Aorta (tissue), 5 donors: ENCODE measurements around the gene ANO7. TPM values are rescaled to one million over a fixed set of nuclear protein-coding genes. Genes with fewer than 3 reads are reported as not detected.
A peak's percentile ranks its signal among the peaks of the same experiment; 100 is the strongest.
"Not testable (repeated sequence)": the region's sequence is repeated elsewhere in the genome, so short reads cannot be mapped to it uniquely, and the experiment has no call there.

Source experiments
- ATAC-seq: fragments of 200-7000 bp; cut with Tn5 transposase; one replicate; pipeline ENCODE4 v1.9.1; 2022; ENCODE audit warnings: moderate library complexity; ENCODE audit not compliant: low FRiP score
- DNase-seq, 2 donors: peaks; one replicate each; pipeline ENCODE4 v3.0.0-alpha.2; 2020
- H3K27ac ChIP-seq, 2 donors: one replicate each; pipeline ENCODE4 v1.5.1; 2013; ENCODE audit warnings: low read length in 2 of 2, mild to moderate bottlenecking in 2 of 2, moderate library complexity in 2 of 2, control low read depth in 1 of 2, inconsistent platforms in 1 of 2, low read depth in 1 of 2
- H3K27me3 ChIP-seq, 2 donors: one replicate each; pipeline ENCODE4 v1.6.1; 2013; ENCODE audit warnings: control low read depth in 1 of 2, low read length in 1 of 2, mild to moderate bottlenecking in 1 of 2, moderate library complexity in 1 of 2; ENCODE audit not compliant: insufficient read depth in 2 of 2, control insufficient read depth in 1 of 2
- H3K36me3 ChIP-seq, 2 donors: one replicate each; pipeline ENCODE4 v1.6.1; 2013; ENCODE audit warnings: control low read depth in 1 of 2, low read length in 1 of 2, mild to moderate bottlenecking in 1 of 2; ENCODE audit not compliant: insufficient read depth in 2 of 2, control insufficient read depth in 1 of 2
- H3K4me1 ChIP-seq, 2 donors: one replicate each; pipeline ENCODE4 v1.6.1; 2013; ENCODE audit warnings: low read length in 2 of 2, control low read depth in 1 of 2, mild to moderate bottlenecking in 1 of 2, moderate library complexity in 1 of 2; ENCODE audit not compliant: insufficient read depth in 2 of 2, control insufficient read depth in 1 of 2
- H3K4me3 ChIP-seq, 2 donors: one replicate each; pipeline ENCODE4 v1.5.1; 2013; ENCODE audit warnings: low read length in 2 of 2, control low read depth in 1 of 2, mild to moderate bottlenecking in 1 of 2
- H3K9me3 ChIP-seq: one replicate; pipeline ENCODE4 v1.6.1; 2013; ENCODE audit warnings: mild to moderate bottlenecking, low read length; ENCODE audit not compliant: control insufficient read depth
- WGBS, 2 donors: extraction: QIAGEN DNeasy Blood & Tissue Kit; methylation state at CpG; one replicate each; pipeline ENCODE4 v1.1.7; 2013; 5-methylcytosine and 5-hydroxymethylcytosine counted together
- intact Hi-C, 2 donors: fragments of 100-400 bp; cut with DNase I; formaldehyde crosslinking; loops; one replicate each; pipeline versions ENCODE4 v1.14.2 to v1.15.0; 2022
- polyA plus RNA-seq, 2 donors: library from polyadenylated mRNA; stranded (reverse); fragments of 200-250 nt; gene quantifications; one replicate each; pipeline ENCODE4 v1.2.3, GENCODE V29; 2013
- total RNA-seq, 2 donors: library from RNA; stranded (reverse); fragmentation: NEBNext Ultra II Directional; extraction: Animal tissue kit (Norgen Biotek cat#: 25700); gene quantifications; one replicate each; pipeline ENCODE4 v1.2.1, GENCODE V29; 2021
- donor health status: healthy with polysubstance abuse.
- donor health status: Bipolar disorder and iron deficiency.
- donor health status: DM: no; HTN: no; CAD: no.
- donor health status: DM: no; HTN: no; CAD: no.
- donor health status: DM: yes; HTN: yes; CAD: no.

Gene ANO7
- total and polyA plus RNA-seq, 4 donors: 1.2 to 5.4 (median 2.9) TPM; not detected in 1

DNA sequence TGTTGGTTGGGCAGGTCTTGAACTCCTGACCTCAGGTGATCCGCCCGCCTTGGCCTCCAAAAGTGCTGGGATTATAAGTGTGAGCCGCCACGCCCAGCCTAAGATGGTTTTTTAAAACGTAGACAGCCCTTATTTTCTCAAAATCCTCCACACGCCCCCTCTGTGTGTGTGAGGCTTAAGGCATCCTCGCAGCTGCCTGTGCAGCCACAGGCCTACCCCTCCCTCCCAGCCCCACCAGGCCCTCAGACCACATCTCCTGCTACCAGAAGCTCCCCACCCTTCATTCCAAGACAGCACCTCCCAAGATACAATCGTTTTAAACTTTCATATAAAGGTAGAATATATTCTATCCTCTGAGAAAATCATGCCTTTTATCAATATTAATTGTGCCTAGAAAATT lies 4.8 kb downstream of the ANO7 start:
- no peak overlapping the region for H3K27ac ChIP-seq
- no peaks in the 10 kb centered on the region for H3K36me3 ChIP-seq
- H3K4me1 ChIP-seq: no peaks in the 10 kb centered on the region
- no peaks in the 10 kb centered on the region for H3K27me3 ChIP-seq
- H3K9me3 ChIP-seq: no peaks in the 10 kb centered on the region
- no peak overlapping the region for H3K4me3 ChIP-seq
- 86 to 88% methylated on average over 8 of the region's 8 CpGs for WGBS, 2 donors
- DNase-seq (peak in 1 of 2 donors; percentile 47), ATAC-seq (no peak)
- intact Hi-C loops: no loop called here

DNA sequence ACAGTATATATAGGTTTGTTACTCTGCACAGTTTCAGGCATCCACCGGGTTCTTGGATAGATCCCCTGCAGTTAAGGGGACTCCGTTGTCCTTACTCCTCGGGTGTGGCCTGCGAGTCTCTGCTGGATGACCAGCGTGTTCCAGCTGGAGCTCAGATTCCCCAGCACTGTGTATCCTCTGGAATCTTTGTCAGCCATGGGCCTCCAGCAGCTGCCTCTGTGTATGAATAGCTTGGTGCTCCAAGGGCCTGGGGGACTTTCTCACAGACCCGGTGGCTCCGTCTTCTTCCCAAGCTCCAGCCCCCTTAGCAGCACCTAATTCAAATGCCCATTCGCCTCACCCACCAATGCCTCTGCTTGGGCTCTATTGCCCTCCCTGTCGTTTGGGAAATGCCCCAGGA lies 6.3 kb downstream of the ANO7 start:
- H3K36me3 ChIP-seq: no peaks in the 10 kb centered on the region
- no peak overlapping the region for H3K4me3 ChIP-seq
- H3K27me3 ChIP-seq: no peaks in the 10 kb centered on the region
- WGBS, 2 donors: 76 to 78% methylated on average over 9 of the region's 9 CpGs
- DNase-seq: peak in 1 of 2 donors; percentile 68
- H3K27ac ChIP-seq: no peak overlapping the region
- no peaks in the 10 kb centered on the region for H3K4me1 ChIP-seq
- intact Hi-C loops: no loop called here
- H3K9me3 ChIP-seq: no peaks in the 10 kb centered on the region
- no peak for ATAC-seq

DNA sequence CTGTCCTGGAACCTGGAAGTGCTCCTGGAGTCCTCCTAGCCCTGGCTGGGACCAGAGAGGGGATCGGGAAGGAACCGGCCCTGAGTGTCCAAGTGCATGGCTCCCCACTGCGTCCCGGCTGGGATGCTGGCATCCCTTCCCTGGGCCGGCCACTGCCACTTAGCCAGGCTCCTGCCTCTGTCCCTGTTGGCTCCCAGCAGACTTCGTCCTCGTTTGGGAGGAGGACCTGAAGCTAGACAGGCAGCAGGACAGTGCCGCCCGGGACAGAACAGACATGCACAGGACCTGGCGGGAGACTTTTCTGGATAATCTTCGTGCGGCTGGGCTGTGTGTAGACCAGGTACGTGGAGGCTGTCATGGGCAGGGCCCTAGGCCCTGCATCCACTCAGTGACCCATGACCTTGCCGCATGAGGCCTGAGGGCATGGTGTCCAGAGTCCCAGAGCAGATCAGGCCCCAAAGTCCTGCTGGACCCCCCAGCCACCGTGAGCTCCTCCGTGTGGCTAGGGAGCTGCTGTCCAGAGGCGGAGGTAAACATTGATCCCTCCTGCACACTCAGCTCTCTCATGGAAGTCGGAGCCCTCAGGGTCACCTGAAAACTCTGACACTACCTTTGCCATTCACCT lies 7.1 kb downstream of the ANO7 start:
- Histone ChIP-seq H3K4me1 (no peaks in the 10 kb centered on the region), H3K27me3 (no peaks in the 10 kb centered on the region), H3K9me3 (no peaks in the 10 kb centered on the region), H3K27ac (no peak overlapping the region), H3K36me3 (no peaks in the 10 kb centered on the region), H3K4me3 (no peak overlapping the region)
- DNase-seq: peak; percentile 34 to 65
- ATAC-seq: no peak
- intact Hi-C loops: no loop called here
- WGBS, 2 donors: 83 to 85% methylated on average over 18 of the region's 18 CpGs

DNA sequence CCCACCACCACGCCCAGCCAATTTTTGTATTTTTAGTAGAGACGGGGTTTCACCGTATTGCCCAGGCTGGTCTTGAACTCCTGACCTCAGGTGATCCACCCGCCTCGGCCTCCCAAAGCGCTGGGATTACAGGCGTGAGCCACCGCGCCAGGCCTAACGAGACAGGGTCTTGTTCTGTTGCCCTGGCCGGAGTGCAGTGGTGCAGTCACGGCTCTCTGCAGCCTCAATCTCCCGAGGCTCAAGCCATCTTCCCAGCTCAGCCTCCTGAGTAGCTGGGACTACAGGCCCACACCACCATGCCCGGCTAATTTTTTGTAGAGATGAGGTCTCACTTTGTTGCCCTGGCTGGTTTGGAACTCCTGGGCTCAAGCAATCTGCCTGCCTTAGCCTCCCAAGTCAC lies 8.8 kb downstream of the ANO7 start:
- DNase-seq: peak in 1 of 2 donors; percentile 49
- H3K36me3 ChIP-seq, H3K27me3 ChIP-seq, intact Hi-C loops, H3K4me3 ChIP-seq, ATAC-seq, H3K27ac ChIP-seq, H3K4me1 ChIP-seq, H3K9me3 ChIP-seq: not testable (repeated sequence)
- WGBS, 2 donors: 95 to 97% methylated on average over 14 of the region's 14 CpGs

GRCh38 chr2:241197947-241198346 lies 9.5 kb downstream of the ANO7 start:
- Histone ChIP-seq H3K4me1 (no peaks in the 10 kb centered on the region), H3K27me3 (no peaks in the 10 kb centered on the region), H3K36me3 (no peaks in the 10 kb centered on the region), H3K4me3 (no peak overlapping the region), H3K9me3 (no peaks in the 10 kb centered on the region), H3K27ac (no peak overlapping the region)
- WGBS, 2 donors: 87 to 88% methylated on average over 6 of the region's 6 CpGs
- DNase-seq: peak; percentile 17 to 52
- intact Hi-C loops: no loop called here
- ATAC-seq: no peak

DNA sequence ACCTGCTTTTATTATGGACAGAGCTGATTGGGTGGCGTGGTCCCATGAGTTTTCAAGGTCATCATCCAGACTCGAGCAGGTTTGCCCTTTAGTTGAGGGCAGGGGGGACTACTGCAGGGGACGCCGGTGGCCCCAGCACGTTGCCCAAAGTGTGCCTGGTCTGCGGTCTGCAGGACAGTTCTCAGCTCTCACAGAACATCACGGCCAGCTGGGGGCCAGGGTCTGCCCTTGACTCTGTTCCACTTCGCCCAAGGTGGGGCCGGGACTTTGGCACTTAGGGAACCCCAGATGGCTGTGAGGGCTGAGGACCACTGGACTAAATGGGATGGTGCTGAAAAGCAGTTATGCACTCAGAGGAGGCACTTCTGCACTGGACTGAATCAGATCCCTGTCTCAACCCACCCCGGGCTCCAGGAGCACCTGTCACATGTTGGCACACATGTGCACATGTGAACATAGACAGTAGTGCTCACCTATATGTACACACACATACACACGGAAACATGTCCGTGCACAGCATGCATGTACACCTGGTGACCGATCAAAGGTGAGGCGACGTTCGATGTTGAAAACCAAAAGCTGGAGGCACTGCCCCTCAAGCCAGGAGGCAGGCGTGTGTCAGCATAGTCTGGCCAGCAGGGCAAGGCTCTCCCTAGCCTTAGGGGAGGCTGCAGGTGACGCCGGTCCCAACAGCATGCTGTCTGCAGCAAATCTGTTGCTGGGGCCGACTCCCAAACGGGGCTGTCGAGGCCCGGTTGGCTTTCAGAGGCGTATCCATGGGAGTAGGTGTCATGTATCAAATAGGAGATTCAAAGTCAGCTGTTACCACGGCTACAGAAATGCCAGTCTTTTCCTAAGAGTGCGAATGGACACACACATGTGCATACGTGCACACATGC lies 10.2 kb downstream of the ANO7 start:
- Histone ChIP-seq H3K27ac (no peak overlapping the region), H3K4me3 (no peak overlapping the region), H3K9me3 (no peaks in the 10 kb centered on the region), H3K4me1 (no peaks in the 10 kb centered on the region), H3K36me3 (no peaks in the 10 kb centered on the region), H3K27me3 (no peaks in the 10 kb centered on the region)
- intact Hi-C loops: no loop called here
- ATAC-seq (no peak), DNase-seq (peak; percentile 32 to 73)
- WGBS, 2 donors: 77 to 79% methylated on average over 27 of the region's 27 CpGs

DNA sequence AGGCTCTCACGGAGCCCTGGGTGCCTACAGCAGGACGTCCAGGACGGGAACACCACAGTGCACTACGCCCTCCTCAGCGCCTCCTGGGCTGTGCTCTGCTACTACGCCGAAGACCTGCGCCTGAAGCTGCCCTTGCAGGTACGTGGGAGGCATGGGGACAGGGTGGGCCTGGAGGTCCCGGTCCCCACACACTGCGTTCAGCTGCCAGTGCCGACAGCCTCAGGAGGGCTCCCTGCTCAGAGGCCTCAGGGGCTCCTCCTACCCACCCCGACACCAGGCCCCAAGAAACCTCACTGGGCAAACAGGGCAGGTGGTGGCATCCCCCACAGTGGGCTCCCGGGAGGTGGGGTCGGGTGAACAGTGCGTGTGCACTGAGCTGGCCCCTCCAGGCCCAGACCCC lies 10.8 kb downstream of the ANO7 start:
- WGBS, 2 donors: 86% methylated on average over 15 to 16 of the region's 16 CpGs
- no peaks in the 10 kb centered on the region for H3K4me1 ChIP-seq
- H3K9me3 ChIP-seq: no peaks in the 10 kb centered on the region
- no peak overlapping the region for H3K27ac ChIP-seq
- no peaks in the 10 kb centered on the region for H3K36me3 ChIP-seq
- no peaks in the 10 kb centered on the region for H3K27me3 ChIP-seq
- H3K4me3 ChIP-seq: no peak overlapping the region
- DNase-seq (peak; percentile 28 to 71), ATAC-seq (no peak)
- intact Hi-C loops: no loop called here

DNA sequence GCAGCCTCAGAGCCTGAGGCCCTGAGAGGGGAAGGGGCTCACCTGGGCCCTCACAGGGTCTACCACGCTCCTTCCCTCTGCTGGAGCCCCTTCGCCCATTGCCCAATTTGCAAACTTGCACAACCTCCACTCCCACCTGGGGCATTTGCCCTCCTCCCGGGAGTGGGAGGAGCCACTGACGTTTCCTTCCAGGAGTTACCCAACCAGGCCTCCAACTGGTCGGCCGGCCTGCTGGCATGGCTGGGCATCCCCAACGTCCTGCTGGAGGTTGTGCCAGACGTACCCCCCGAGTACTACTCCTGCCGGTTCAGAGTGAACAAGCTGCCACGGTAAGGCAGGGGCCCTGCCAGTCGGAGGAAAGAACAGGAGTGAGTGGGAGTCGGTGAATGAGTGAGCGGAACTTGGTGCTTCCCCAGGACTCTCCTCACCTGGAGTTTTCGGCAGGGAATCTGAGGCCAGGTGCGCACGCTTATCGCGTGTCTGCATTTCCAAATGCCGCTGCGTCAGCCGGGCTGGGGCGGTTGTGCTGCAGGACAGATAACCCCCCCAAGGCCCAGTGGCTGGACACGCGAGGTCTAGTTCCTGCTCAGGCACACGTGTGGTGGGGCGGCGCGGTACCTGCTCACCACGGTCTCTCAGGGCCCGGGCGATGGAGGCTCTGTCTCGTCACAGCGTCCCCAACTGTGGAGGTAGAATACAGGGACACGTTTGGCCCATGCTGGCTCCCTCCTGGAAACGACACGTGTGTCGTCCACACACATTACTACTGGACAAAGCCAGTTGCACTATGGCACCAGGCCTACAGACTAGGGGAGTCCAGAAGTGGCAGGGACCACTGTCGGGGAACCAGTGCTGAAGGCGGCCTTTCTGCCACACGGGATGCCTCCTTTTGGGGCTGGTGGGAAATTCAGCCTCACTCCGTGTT lies 11.7 kb downstream of the ANO7 start:
- DNase-seq: peak in 1 of 2 donors; percentile 43
- H3K4me1 ChIP-seq: no peaks in the 10 kb centered on the region
- no peaks in the 10 kb centered on the region for H3K27me3 ChIP-seq
- intact Hi-C loops: no loop called here
- ATAC-seq: no peak
- H3K4me3 ChIP-seq: no peak overlapping the region
- H3K9me3 ChIP-seq: no peaks in the 10 kb centered on the region
- H3K27ac ChIP-seq: no peak overlapping the region
- no peaks in the 10 kb centered on the region for H3K36me3 ChIP-seq
- 86 to 87% methylated on average over 41 to 42 of the region's 42 CpGs for WGBS, 2 donors
